Gastroesophageal sphincter (tissue), 3 donors: ENCODE results near the gene CPED1.

ENCODE experiments used
- CTCF ChIP-seq, 4 experiments: fragments of 200-600 bp in 2 of 4; fragments of 450-650 bp in 2 of 4; sonication (generic) in 1 of 4; IDR thresholded peaks; one replicate each; pipeline ENCODE4 v1.5.1; 2017 to 2019; ENCODE audit warnings: antibody characterized with exemption in 4 of 4, mild to moderate bottlenecking in 2 of 4, moderate library complexity in 2 of 4
- POLR2A ChIP-seq, 2 donors: fragments of 450-650 bp; IDR thresholded peaks; one replicate each; pipeline ENCODE4 v1.6.1; 2017; ENCODE audit warnings: antibody characterized with exemption in 2 of 2, mild to moderate bottlenecking in 2 of 2, moderate library complexity in 1 of 2
- POLR2AphosphoS5 ChIP-seq: sonication (generic); formaldehyde crosslinking; IDR thresholded peaks from one replicate; pipeline ENCODE4 v1.6.1; 2017; ENCODE audit warnings: antibody characterized with exemption

- TF ChIP-seq CTCF (IDR thresholded peaks at IDR 0.05) (no peak), POLR2A (IDR thresholded peaks at IDR 0.05) (no peak), POLR2AphosphoS5 (no peak)
Observed at GRCh38 chr7:121062671-121063279, 74.3 kb downstream of the CPED1 start.
